ENCODE results near the gene MZF1.

The MZF1 gene

DNA sequence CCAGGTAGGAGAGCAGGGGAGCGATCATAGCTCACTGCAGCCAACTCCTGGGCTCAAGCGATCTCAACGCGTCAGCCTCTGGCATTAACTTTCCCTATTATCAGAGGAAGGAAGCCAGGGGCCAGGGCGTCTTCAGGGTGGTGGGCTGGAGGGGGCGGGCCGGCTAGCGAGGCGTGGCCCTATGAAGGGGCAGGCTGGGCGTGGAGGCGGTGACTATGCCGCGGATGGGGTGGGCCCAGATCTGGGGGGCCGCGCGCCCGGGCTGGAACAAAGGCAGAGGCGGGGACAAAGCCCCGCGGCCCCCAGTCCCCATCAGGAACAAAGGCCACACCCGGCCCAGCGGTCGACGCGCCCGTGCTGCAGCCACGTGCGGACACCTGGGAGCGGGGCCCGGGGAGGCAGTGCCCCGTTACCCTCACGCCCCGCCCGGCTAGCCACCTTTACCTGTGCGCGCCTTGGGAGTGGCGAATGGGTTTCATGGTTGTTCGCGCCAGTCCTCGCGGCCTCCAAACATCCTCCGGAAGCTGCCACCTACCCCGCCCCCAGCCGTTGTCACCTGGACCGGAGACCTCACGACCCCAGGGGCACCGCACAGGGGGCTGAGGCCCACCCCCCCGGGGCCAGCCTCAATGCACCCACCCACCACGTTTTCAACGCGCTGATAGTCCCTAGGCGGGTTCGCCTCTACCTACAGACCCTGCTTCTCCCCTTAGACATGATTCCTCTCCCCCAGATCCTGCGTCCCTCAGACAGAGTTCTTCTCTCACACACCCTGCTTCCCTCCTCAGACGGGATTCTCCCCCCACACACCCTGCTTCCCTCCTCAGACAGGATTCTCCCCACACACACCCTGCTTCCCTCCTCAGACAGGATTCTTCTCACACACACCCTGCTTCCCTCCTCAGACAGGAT, 34.6 kb downstream of the MZF1 start:
- peak; percentile 32 for DNase-seq

DNA sequence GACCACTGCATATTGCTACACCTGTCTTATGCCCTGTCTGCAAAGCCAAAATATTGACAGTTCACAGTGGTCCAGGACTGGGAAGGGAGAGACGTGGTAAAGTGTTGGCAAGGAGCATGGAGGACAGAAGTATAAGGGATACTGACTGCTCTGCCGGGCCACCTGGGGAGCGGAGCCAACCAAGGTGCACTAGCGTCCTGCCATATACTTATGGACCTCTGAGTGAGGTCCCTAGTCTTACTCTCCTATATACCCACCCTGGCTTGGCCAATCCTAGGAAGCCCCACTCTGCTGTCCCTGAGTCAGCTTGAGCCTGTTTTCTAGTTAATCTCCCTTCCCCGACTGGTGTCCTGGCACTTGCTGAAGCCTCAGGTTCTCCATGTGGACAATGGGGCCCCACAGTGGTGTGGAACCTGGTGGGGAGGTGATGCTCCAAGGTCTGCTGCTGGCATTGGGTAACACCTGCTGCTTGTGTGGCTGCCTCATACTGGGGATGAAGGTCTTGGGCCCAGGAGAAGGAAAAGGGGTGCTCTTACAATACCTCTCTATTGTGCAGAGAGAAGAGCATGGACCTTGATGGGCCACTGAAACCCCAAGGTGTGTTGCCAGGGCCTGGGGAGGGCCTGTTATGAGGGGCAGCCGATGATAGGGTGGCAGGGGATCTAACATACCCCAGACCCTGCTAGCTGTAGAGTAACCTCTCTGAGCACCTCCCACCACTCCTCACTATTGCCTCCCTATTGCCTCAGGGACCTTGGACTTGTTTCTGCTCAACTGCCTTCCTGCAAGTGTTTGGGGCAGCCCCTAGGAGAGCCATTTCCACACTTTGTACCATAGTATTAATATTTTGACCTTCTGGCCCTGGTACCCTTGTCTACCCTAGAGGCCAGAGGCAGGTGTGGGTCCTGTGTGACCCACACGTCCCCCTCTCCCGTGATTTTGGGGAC, 36.0 kb downstream of the MZF1 start:
- DNase-seq = no peak

DNA sequence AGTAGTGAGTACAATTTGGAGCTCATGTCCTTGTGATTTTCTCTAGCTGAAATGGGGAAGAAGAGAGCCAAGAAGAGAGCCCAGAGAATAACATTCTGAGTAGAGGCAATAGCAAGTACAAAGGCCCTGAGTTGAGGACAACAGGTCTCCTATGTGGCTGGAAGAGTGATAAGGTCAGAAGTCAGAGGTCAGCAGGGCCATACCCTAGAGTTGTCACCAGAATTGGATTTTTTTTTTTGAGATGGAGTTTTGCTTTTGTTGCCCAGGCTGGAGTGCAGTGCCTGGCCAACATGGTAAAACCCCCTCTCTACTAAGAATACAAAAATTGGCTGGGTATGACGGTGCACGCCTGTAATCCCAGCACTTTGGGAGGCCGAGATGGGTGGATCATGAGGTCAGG, 37.3 kb downstream of the MZF1 start:
- no peak for DNase-seq

DNA sequence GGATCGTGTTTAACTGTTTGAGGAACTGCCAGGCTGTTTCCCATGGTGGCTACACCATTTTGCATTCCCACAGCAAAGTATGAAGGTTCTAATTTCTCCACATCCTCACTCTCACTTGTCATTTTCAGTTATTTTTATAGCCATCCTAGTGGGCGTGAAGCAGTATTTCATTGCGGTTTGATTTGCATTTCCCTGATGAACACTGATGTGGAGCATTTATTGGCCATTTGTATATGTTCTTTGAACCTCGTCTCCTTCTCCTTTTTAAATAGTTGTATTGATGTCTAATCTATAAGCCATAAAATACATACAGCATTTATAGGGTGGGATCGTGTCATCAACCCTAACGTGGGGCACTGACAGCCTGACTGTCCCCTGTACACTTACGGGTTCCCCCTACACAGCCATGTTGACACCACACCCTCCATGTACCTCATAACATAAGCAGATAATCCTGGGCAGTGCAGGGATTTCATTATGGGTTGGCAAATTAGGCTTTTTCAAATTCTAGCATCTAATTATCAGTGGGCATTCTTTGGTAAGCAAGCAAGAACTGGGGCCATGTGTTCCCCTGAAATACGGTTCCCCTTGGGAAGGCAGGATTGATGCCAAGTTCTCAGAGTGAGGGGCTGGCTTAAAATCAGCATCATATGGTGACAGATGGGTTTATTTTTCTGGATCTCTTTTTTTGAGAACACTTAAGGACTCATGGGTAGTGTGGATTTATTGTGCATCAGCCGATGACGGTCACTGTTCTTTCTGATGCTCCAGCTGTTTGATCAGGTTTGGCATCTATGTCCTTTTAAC, 41.9 kb downstream of the MZF1 start:
- DNase-seq = no peak

DNA sequence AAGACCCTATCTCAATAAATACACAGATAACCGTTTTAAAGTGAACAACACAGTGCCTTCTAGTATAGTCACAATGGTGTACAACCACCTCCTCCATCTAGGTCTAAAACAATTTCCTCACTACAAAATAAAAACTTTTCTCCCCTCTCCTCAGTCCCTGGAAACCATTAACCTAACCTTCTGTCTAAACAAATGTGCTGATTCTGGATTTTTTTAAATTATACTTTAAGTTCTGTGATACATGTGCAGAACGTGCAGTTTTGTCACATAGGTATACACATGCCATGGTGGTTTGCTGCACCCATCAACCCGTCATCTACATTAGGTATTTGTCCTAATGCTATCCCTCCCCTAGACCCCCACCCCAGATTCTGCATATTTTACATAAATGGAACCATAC, 43.7 kb downstream of the MZF1 start:
- DNase-seq = no peak

DNA sequence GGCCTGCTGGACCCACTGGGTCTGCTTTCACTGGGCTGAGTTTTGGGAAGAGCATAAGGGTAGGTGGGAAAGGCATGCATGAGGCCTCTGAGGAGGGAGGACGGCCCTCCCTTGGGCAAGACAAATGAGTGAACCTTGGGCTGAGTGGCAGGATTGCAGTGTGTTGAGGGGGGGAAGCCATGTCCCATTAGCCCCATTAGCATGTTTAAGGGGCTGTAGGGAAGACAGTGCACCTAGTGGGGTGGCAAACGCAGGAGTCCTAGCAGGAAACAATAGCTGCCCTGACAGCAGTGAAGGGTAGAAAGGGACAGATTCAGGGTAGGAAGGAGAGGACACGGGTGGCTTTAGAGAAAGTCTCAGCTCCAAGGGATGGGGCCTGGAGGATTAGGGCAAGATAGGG, 50.4 kb downstream of the MZF1 start:
- DNase-seq = no peak

DNA sequence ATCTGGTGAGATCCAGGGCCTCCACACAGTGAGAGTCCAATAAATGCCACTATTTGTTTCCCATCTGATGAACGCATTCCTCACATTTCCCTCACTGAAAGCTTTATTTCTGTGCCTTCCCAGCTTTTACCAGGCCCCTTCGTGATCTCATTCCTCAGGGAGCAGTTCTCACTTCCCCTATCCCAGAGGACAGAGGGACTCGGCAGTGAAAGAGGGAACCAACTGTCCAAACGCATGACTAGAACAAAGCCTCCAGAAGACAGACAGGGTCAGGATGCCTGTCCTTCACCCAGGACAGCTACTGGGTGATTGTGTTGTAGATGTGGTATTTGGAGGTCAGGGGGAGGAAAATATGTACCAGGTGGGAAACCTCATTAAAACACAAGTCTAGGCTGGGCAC, 51.5 kb downstream of the MZF1 start:
- no peak for DNase-seq

DNA sequence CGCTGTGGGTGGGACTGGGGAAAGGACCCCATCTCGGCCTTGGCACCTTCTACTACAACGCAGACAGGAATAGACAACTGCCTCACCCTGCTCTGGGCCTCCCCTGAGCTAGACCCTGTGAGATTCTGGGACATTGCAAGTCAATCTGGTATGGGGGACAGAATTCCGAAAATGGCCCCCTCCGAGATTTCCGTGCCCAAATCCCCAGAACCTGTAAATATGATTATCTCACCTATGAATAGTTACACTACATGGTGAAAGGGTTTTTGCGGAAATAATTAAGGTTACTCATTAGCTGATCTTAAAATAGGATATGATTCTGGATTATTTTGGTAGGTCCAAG, 52.9 kb downstream of the MZF1 start:
- DNase-seq = no peak

DNA sequence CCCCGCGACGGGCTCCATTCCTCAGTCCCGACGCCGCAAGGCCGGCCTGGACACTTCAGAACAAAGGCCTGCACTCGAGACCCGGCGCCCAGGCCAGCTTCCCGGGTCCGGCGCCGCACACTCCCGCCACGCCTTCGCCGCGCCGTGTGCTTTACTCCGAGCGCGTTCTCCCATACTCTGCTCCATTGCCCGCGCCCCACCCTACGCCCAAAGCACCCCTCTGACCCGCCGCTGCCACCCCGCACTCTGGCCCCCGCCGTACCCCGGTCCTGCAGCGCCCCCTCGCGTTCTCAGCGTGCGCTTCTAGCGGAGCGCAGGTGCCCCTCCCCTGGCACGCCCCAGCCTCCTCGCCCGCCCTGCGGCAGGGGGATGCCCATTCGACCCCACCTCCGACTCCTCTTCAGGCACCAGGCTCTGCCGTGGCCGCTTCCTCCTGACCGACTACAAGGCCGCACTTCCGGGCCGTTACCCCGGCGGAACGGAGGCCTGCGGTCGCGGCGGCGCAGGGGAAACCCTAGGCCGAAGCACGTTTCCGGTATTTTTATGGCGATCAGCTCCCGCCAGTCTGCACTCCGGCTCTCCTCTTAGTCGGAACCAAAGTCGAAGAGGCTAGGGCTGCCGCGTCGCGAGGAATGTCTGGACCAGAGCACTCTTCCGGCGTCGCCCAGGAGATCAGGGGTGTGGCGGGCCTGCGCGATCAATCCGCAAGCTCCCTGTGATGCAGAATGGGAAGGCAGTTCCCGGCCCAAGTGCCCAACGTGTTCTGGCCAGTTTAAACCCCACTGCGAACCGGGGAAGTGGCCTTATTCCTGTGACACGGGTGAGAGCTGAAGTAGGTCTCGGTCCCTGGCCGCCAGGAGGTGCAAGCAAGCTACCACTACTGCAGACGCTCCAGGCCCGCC, 53.5 kb downstream of the MZF1 start, which contains the start of gene ZBTB45:
Gene ZBTB45 (minus strand): TSS at position 456 of the 902 bp plus-strand sequence. CDS start 2,137 bp downstream, outside the sequence.
- DNase-seq = peak; percentile 79

DNA sequence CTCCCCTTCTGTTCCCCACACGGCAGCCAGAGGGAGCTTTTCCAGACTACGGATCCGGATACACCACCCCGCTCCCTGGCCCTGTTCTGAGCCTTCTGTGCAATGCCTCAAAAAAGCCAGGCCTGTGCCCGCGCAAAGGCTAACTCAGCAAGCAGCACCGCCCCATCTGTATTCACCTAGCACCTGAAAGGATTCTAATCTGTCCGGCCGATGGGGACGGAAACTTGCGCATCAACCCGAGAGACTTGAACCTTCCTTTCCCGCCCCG, 54.1 kb downstream of the MZF1 start:
- peak; percentile 29 for DNase-seq

DNA sequence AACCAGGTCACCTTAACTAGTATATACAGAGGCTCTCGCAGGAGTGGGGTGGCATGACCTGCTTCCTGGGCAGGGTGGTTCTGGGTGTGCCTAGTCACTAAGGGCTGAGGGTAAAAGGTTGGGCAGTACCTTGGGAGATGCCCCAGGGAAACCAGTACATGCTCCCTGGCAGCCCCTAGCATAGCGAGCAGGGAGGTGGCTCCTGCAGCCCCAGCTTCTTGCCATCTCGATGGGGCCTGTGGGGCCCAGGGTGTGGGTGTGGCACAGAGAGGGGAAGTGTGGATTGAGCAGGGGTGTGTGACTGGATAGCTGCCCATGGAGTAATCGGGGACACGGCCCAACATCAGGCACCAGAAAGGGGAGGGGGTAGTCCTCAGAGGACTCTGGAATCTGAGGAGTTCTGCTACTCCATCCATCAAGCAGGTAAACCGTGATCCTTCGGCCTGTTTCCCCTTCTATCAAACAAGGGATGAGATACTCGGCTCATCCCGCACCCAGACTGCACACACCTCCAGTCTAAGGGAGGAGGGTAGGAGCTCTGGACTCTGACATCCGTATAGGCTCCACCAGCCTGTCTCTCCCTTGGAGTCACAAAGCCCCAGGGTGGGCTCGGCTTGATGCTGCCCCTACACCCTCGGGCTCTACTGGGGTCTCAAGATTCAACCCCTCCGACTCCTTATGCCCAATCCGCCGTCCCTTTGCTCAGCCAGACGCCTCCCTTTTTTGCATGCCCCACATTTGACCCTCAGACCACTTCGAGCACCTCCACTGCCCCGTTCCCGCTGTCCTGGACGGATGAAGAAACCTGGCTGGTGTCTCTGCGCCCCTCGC, 54.7 kb downstream of the MZF1 start:
- DNase-seq = no peak

DNA sequence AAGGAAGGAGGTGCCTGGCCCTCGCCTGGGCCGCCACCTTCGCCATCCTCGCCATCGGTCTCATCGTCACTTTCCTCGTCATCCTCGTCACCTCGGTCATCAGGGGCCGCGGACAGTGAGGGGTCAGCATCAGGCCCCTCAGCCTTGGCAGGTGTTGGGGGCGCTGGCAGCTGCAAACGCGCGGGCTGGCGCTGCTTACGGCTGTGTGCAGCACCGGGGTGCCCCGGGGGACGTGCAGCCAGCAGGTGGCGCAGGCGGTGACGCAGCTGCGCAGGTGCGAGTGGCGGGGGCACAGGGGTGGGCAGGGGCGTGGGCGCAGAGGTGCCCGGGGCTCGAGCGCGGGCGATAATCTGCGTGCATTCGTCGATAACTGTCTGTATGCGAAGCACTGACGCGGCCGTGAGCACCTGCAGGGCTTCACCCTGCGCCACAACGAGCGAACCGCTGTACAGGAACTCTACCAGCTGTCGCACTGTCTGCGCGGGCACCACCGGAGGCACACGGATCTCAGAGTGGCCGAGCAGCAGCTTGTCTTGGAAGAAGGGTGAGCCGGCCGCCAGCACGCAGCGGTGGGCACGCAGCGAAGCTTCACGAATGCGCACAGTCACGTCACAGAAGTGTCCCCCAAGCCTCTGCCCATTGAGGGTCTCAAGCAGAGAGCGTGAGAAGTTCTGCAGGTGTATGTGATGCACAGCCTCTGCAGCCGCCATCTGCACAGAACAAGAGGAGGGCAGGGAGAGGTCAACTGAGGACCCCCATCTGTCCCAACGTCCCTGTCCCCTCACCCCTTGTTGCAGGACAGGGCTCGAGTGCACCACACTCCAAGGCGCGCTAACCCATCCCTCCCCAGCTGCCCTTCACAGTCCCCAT, 55.9 kb downstream of the MZF1 start:
- no peak for DNase-seq

DNA sequence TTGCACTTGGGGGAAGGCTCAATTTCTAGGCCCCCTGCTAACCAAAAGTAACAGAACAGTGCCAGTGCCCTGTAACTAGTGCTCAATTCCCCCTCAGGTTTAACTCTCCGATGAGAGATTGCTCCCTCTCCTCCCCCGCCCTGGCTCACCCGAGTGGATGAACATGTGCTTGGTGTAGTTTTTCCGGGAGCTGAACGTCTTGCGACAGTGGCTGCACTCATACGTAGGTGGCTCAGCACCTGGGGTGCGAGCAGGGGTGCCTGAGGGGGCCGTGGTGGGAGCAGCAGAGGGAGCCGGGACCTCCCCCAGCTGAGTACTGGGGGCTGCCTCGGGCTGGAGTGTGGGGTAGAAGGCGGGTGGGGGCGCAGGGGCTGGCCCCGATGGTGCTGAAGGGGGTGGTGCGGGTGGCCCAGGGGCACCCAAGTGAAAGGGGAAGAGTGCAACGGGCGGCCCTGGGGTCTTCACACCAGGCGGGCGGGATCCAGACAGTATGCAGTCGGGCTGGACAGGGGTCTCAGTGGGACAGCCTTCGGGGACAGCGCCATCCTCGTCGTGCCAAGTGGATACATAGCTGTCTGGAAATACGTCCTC, 56.8 kb downstream of the MZF1 start:
- DNase-seq = no peak

DNA sequence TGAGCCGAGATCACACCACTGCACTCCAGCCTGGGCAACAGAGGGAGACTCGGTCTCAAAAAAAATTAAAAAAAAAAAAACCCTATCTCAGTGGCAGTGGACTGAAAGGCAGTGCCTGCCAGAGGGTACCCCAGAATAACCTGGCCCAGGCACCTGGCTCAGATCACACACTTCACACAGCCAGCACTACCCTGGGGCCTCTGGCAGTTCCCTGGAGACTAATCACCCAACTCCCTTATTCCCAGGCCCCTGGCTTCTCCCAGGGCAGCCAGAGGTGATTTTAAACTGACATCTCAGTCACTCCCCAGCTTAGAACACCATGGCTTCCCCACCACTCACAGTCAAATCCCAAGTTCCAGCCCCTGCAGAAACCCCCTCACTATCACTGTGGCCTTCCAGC, 57.9 kb downstream of the MZF1 start:
- DNase-seq = no peak

DNA sequence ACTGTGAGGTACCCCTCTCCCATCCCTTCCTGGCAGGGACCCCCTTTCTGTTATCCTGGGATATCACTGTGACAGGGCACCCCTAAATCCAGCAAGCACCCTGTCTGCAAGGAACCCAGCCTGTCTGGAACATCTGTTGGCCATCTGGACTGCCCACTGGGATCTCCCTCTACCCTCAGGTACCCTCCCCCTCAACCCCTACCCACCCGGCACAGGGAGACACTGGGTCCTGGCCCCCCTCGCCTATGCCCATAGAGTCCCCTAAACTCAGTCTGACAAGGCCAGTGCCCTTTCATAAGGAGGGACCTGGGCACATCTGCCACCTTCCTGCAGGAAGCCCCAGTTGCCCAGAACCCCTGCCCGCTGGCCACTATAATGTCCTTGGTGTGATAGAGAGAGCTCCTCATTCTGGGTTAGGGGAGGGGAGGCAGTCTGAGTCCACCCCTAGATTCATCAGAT, 58.5 kb downstream of the MZF1 start:
- no peak for DNase-seq

DNA sequence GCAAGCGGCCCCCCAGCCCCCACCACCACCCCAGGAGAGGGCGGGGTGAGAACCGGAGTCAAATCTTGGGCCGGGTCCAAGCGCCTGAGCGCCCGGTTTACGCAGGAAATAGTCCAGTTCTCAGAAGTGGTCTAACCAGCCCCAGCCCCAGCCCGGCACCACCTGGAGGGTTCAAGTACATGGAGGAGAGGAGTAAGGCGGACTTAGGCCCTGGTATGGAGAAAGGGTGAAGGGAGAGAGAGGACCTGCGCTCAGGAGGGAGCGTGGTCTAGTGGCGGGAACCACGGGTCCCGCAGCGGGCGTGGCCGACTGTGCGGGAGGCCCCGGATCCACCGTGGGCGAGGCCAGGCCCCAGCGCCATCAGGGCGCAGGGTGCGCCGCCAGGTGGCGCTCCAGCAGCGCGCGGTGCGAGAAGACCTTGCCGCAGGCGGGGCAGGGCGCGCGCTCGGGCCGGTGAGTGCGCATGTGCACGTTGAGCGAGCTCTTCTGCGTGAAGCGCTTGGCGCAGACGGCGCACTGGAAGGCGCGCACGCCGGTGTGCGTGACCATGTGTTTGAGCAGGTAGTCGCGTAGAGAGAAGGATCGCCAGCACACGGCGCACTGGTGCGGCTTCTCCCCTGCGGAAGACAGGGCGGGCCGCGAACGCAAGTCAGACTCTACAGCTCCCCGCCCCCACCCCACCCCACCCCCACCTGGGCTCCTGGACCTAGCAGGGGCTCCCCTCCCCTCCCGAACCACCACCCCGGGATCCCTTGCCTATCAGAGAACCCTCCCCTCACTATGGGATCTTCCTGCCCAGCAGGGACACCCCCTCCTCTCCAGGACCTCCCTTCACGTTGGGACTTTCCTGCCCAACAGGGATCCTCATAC, 59.2 kb downstream of the MZF1 start:
- DNase-seq = peak; percentile 88

DNA sequence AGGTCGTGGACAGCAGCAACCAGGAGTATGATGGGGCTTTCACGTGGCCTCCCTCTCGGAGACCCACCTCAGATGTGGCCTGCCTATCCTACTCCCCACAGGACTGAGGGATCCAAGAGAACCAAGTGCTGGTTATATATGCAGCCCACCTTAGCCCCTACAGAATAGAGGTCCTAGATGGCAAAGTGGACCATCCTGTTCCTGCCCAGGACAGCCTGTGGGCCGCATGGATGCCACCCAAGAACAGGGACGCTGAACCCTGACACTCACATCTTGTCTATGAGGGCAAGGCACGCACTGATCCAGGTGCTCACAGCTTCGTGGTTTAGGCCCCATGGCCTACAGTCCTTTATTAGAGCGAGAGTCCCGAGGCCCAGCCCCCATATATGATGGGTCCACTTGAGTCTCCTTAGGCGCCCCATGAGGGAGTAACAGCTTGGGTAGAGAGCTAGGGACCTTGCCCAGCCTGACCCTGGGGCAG, 59.9 kb downstream of the MZF1 start:
- no peak for DNase-seq

Measured in effector CD8-positive, alpha-beta T cell (primary cell).